ENCODE measurements around the gene GHR. TPM values are rescaled to one million over a fixed set of nuclear protein-coding genes. Genes with fewer than 3 reads are reported as not detected.

The GHR gene
- total RNA-seq, 2 experiments from 2014 or later = not detected

DNA sequence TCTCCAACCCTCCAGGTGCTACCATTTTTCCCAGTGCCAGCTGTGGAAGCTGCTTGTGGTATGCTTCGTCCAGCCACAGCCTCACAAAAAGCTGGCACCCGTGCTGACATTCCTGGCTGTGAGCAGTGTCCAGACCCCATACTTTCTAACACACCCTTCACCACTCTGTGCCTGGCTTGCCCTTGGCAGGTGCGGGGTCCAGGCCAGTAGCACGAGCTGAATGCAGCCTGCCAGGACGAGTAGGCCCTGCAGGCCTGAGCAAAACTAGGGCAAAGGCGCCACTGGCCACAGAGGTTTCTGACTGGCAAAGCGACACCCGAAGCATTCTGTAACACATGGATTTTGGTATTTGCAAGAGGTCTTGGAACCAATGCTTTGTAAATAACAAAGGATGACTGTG, 26.0 kb upstream of the GHR start:
- no TSS peak for BruUV-seq (replicated peaks)
- no peak overlapping the region for H2AFZ ChIP-seq (ENCODE audit: low read length)
- intact Hi-C loops (cut with micrococcal nuclease; ENCODE audit: unreplicated experiment) = no loop called here
- no peak overlapping the region for H3K4me2 ChIP-seq (ENCODE audit: low read length)
- H3K4me3 ChIP-seq (ENCODE audit: low read depth, low read length, poor library complexity, severe bottlenecking) = no peak overlapping the region
- no peaks in the 10 kb centered on the region for H4K20me1 ChIP-seq (ENCODE audit: insufficient read depth, low read length)
- no peak overlapping the region for H3K27ac ChIP-seq (ENCODE audit: low read depth, low read length, poor library complexity, severe bottlenecking)
- no peak for DNase-seq (ENCODE audit: low spot score)
- POLR2A ChIA-PET = no interaction called here
- no peaks in the 10 kb centered on the region for H3K4me1 ChIP-seq (ENCODE audit: insufficient read depth, low read length, poor library complexity, severe bottlenecking)
- TF ChIP-seq, protein P1, sequence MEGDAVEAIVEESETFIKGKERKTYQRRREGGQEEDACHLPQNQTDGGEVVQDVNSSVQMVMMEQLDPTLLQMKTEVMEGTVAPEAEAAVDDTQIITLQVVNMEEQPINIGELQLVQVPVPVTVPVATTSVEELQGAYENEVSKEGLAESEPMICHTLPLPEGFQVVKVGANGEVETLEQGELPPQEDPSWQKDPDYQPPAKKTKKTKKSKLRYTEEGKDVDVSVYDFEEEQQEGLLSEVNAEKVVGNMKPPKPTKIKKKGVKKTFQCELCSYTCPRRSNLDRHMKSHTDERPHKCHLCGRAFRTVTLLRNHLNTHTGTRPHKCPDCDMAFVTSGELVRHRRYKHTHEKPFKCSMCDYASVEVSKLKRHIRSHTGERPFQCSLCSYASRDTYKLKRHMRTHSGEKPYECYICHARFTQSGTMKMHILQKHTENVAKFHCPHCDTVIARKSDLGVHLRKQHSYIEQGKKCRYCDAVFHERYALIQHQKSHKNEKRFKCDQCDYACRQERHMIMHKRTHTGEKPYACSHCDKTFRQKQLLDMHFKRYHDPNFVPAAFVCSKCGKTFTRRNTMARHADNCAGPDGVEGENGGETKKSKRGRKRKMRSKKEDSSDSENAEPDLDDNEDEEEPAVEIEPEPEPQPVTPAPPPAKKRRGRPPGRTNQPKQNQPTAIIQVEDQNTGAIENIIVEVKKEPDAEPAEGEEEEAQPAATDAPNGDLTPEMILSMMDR (conservative IDR thresholded peaks at IDR 0.05; ENCODE audit: low read length) = no peak
- TF ChIP-seq EZH2phosphoT487 (IDR thresholded peaks at IDR 0.05; ENCODE audit: borderline replicate concordance, low read depth, low read length) = no peak
- no peaks in the 10 kb centered on the region for H3K9me3 ChIP-seq (ENCODE audit: low read length)
- no peaks in the 10 kb centered on the region for H3K36me3 ChIP-seq (ENCODE audit: insufficient read depth, low read length)
- CTCF ChIA-PET (ENCODE audit: unreplicated experiment) = no interaction called here
- no peaks in the 10 kb centered on the region for H3K9me2 ChIP-seq (ENCODE audit: insufficient read depth, low read length)
- H3K79me2 ChIP-seq (ENCODE audit: insufficient read depth, low read depth, low read length) = no peaks in the 10 kb centered on the region

DNA sequence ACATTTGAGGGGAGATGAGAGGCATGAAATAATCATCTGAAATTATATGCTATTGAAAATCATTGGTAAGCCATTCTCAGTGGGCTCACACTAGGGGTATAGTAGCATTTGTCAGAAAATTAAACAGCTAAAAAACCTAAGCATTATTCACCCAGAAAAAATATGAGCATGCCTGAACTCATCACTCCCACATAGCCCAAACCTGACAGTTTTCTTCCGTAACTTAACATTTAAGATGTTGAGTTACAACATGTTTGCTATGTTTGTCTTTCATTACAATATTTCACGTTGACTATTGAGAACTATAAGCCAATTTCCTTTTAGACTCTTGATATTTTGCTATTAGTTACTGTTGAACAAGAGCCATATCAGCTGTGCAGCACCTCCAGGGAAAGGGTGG, 23.5 kb upstream of the GHR start:
- Histone ChIP-seq H3K36me3 (ENCODE audit: insufficient read depth, low read length) (no peaks in the 10 kb centered on the region), H3K4me2 (ENCODE audit: low read length) (no peak overlapping the region), H4K20me1 (ENCODE audit: insufficient read depth, low read length) (no peaks in the 10 kb centered on the region), H2AFZ (ENCODE audit: low read length) (no peak overlapping the region), H3K9me3 (ENCODE audit: low read length) (no peaks in the 10 kb centered on the region), H3K4me3 (ENCODE audit: low read depth, low read length, poor library complexity, severe bottlenecking) (no peak overlapping the region), H3K9me2 (ENCODE audit: insufficient read depth, low read length) (no peaks in the 10 kb centered on the region), H3K27ac (ENCODE audit: low read depth, low read length, poor library complexity, severe bottlenecking) (no peak overlapping the region), H3K4me1 (ENCODE audit: insufficient read depth, low read length, poor library complexity, severe bottlenecking) (no peaks in the 10 kb centered on the region), H3K79me2 (ENCODE audit: insufficient read depth, low read depth, low read length) (no peaks in the 10 kb centered on the region)
- no TSS peak for BruUV-seq (replicated peaks)
- TF ChIP-seq EZH2phosphoT487 (IDR thresholded peaks at IDR 0.05; ENCODE audit: borderline replicate concordance, low read depth, low read length) = no peak
- CTCF ChIA-PET (ENCODE audit: unreplicated experiment) = no interaction called here
- DNase-seq (ENCODE audit: low spot score) = no peak
- intact Hi-C loops (cut with micrococcal nuclease; ENCODE audit: unreplicated experiment) = no loop called here
- POLR2A ChIA-PET = no interaction called here

DNA sequence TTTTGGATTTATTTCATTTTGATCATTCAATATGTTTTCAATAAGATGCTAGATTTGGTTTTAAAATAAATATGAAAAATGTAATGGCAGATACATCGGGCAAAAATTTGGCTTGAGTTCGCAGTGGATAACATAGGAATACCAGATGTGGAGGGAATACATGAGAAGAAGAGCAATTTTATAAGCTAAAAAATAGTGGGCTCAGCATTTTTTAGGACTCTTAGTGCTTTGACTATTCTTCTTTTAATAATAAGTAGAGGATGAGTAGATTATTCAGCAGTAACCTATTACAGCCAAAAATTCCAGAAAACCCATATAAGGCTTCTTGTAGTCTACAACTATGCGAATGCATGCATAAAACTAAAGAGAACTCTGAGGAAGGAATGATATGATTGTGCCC, 22.8 kb upstream of the GHR start:
- Histone ChIP-seq H3K36me3 (ENCODE audit: insufficient read depth, low read length) (no peaks in the 10 kb centered on the region), H3K27ac (ENCODE audit: low read depth, low read length, poor library complexity, severe bottlenecking) (no peak overlapping the region), H2AFZ (ENCODE audit: low read length) (no peak overlapping the region), H3K9me3 (ENCODE audit: low read length) (no peaks in the 10 kb centered on the region), H3K79me2 (ENCODE audit: insufficient read depth, low read depth, low read length) (no peaks in the 10 kb centered on the region), H3K9me2 (ENCODE audit: insufficient read depth, low read length) (no peaks in the 10 kb centered on the region), H3K4me1 (ENCODE audit: insufficient read depth, low read length, poor library complexity, severe bottlenecking) (no peaks in the 10 kb centered on the region), H3K4me3 (ENCODE audit: low read depth, low read length, poor library complexity, severe bottlenecking) (no peak overlapping the region), H3K4me2 (ENCODE audit: low read length) (no peak overlapping the region), H4K20me1 (ENCODE audit: insufficient read depth, low read length) (no peaks in the 10 kb centered on the region)
- DNase-seq (ENCODE audit: low spot score) = no peak
- ChIA-PET CTCF (ENCODE audit: unreplicated experiment) (no interaction called here), POLR2A (no interaction called here)
- BruUV-seq (replicated peaks) = no TSS peak
- TF ChIP-seq EZH2phosphoT487 (IDR thresholded peaks at IDR 0.05; ENCODE audit: borderline replicate concordance, low read depth, low read length) = no peak
- TF ChIP-seq, protein P1 (conservative IDR thresholded peaks at IDR 0.05; ENCODE audit: low read length) = no peak
- intact Hi-C loops (cut with micrococcal nuclease; ENCODE audit: unreplicated experiment) = no loop called here
